ENCODE data around the gene RBFOX2.
"Not testable (repeated sequence)": the region's sequence is repeated elsewhere in the genome, so short reads cannot be mapped to it uniquely, and the experiment has no call there.

DNA sequence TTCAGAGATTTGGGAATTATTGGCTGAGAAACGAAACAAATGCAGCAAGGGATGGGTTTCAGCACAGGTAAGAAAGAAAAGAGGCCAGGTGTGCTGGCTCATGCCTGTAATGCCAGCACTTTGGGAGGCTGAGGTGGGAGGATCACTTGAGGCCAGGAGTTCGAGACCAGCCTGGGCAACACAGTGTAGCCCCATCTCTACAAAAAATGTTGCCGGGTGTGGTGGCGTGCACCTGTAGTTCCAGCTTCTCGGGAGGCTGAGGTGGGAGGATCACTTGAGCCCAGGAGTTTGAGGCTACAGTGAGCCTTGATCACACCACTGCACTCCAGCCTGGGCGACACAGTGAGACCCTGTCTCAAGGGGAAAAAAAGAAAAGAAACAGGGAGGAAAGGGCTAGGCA lies 290.7 kb downstream of the RBFOX2 start:
- TF ChIP-seq, protein P1, sequence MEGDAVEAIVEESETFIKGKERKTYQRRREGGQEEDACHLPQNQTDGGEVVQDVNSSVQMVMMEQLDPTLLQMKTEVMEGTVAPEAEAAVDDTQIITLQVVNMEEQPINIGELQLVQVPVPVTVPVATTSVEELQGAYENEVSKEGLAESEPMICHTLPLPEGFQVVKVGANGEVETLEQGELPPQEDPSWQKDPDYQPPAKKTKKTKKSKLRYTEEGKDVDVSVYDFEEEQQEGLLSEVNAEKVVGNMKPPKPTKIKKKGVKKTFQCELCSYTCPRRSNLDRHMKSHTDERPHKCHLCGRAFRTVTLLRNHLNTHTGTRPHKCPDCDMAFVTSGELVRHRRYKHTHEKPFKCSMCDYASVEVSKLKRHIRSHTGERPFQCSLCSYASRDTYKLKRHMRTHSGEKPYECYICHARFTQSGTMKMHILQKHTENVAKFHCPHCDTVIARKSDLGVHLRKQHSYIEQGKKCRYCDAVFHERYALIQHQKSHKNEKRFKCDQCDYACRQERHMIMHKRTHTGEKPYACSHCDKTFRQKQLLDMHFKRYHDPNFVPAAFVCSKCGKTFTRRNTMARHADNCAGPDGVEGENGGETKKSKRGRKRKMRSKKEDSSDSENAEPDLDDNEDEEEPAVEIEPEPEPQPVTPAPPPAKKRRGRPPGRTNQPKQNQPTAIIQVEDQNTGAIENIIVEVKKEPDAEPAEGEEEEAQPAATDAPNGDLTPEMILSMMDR (IDR thresholded peaks at IDR 0.05), result not testable (repeated sequence)
- TF ChIP-seq POLR2A (IDR thresholded peaks at IDR 0.05), result not testable (repeated sequence)

Data from Peyer's patch (tissue), 4 donors.